HG03095 (cell line): ENCODE results near the gene TMEM132D.
"Not testable (repeated sequence)": the region's sequence is repeated elsewhere in the genome, so short reads cannot be mapped to it uniquely, and the experiment has no call there.

Experiments
- ATAC-seq: cut with Tn5 transposase; IDR thresholded peaks from one replicate; pipeline ENCODE4 v1.9.1; 2021; ENCODE audit warnings: moderate library complexity; ENCODE audit not compliant: unreplicated experiment

The TMEM132D gene

DNA sequence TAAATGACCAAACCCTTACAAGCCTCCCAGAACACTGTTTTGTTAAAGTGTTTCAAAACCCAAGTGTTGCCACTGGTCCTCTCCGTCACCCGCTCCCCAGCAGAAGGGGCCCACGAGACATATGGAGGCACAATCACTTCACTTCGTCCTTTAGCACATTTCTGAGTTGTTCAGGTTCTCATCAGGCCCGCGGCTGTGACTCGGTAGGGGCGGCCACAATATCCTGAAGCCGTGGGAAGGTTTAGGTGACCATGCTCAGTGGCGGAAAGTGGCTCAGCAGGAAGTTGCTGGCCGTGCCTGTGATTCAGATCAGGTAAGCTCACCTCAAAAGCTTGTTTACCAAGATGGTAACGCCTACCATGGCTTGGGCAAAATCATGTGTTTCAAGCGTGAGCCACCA lies 823.0 kb downstream of the TMEM132D start:
- no peak for ATAC-seq

- no peak for ATAC-seq
These were observed 823.4 kb downstream of the TMEM132D start for GRCh38 chr12:129080391-129080790.

DNA sequence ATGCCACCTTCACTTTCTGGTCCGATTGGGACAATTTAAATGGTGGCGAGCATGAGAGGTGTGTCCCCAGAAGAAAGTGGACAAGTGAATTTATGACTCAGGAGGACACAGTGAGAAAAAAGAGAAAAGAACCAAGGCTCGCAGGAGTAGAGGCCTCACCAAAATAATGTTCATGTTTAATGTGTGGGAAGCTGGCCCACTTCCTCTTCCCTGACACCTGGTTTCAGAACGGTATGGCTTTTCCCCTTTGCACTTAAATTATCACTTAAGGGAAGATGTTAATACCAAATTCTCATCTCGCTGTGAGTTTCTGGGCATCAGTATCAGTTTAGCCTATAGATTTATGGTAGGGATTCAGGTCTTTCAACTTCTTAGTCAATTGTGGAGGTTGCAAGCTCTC lies 824.1 kb downstream of the TMEM132D start:
- ATAC-seq = no peak

DNA sequence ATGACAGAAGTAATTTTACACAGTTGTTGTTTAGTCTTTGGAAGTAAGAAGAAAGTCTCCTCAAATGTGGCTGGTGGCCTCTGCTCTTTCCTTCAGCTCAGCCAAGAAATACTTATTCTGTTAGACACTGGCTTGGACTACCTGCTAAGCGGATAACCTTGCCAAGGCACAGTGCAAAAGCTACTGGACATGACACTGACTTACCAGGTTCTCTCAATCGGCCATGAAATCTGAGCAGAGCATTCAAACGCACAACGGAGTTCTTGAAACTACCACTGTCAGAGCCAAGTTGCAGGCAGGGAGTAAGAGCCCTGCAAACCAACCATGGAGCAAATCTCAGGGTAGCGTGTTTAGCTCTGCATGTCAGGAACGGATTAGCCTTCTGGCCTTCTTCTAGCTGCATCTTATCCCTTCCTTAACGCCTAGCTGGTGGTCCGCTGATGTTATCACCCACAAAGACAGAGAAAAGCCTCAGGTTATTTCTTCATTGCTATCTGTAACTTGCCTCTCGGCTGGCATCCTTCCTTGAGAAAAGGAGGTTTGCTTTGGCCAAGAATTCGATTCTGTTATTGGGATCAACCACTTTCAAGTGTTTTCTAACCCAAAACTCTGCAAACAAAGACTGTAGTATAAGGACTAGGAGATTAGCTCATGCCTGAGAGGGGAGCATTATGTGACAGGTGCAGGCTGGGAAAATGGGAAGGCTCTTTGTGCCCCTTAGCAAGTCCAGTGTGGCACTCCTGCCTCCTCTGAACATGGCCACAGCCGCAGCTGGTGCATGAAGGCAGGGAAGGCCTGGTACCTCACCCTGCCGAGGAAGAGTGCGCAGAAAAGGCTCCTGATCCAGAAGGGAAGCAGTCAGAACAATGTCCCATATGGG lies 827.1 kb downstream of the TMEM132D start:
- no peak for ATAC-seq

DNA sequence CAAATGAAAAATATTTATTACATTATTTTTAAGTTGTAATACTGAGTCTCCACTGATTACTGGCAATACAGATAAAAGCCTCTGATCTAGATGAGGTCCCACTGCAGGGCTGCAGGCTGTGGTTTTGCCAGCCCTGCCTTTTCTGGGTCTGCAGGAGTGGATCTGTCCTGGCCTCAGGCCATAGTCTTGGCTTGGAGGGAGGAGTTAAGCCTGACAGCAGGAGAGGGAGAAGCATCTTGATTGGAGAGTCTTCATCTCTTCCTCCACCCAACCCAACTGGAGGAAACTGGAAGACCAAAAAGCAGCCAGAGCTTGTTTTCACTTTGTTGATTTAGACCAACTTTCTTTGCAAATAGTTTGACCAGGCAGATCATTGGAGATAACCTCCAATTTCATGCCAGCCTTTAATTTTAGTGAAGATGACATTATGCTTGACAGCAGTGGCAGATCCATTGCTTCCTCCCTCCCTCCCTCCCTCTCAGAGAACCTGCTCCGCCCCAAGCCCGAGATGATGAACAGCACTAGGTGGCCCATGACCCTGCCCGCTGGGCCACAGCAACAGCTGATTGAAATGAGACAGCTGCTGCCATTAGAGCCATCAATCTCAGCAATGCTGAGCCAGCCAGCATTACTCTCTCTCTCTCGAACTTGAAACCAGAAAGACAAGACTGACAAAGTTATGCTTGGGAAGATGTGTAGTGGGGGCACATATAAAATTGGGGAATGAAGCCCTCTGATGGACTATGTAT lies 828.2 kb downstream of the TMEM132D start:
- no peak for ATAC-seq

DNA sequence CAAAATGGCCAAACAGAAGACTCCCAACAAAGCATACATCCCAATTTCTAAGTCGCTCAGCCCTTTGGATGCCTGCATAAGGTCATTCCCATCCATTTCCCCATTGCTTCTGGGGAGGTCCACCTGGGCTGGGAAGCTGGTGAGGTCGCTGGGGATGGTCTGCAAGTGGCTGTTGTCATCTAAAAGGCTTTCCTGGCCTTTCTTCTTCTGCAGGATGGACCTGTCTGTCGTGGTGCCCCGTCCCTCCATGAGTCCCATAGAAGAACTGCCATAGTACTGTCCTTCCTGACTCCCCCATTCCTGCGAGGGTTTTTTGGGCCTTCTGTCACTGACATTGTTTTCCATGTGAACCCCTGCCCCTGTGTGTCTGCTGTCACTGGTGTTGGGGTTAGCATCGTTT lies 829.4 kb downstream of the TMEM132D start:
- ATAC-seq = no peak

GRCh38 chr12:129073157-129073915 lies 830.5 kb downstream of the TMEM132D start:
- no peak for ATAC-seq

GRCh38 chr12:129071362-129071761 lies 832.5 kb downstream of the TMEM132D start:
- no peak for ATAC-seq

DNA sequence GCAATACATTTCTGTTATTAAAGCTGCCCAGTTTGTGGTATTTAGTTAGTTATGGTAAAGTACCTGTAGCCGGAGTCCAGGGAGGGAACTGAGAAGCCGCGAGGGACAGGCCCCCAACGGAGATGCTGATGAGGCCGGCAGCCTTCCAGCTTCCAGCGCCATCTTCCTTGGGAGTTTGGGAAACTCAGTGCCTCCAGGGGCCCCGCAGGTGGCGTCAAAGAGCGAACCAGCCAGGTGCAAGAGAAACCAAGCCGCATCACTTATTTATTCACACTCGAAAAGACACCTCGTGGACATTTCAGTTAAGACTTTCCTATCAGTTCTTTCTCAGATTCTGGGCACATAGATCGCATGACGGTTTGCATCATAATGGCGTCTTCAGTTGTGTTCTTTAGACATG lies 833.9 kb downstream of the TMEM132D start:
- ATAC-seq = no peak

- ATAC-seq = no peak
These were observed 835.1 kb downstream of the TMEM132D start for GRCh38 chr12:129068684-129069083.

- no peak for ATAC-seq
These were observed 836.3 kb downstream of the TMEM132D start for GRCh38 chr12:129067491-129067890.

GRCh38 chr12:129064209-129064855 lies 839.5 kb downstream of the TMEM132D start:
- no peak for ATAC-seq

- ATAC-seq = no peak
These were observed 840.2 kb downstream of the TMEM132D start for GRCh38 chr12:129063600-129063999.

GRCh38 chr12:129053232-129053631 lies 850.6 kb downstream of the TMEM132D start:
- ATAC-seq = no peak

DNA sequence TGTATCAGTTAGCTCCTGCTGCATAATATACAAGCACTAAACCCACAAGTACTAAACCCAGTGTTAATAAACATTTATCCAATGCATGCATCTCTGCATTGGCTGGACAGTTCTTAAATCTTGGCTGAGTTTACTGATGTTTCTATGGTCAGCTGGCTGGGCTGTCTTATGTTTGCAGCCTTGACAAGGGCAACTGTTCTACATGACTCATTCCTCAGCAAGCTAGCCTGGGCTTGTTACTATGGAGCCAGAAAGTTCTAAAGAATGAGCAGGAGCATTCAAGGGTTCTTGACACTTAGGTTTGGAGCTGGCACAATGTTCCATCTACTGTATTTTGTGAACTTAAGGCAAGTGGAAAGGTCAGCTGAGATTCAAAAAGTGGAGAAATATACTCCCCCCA lies 851.5 kb downstream of the TMEM132D start:
- ATAC-seq = no peak

DNA sequence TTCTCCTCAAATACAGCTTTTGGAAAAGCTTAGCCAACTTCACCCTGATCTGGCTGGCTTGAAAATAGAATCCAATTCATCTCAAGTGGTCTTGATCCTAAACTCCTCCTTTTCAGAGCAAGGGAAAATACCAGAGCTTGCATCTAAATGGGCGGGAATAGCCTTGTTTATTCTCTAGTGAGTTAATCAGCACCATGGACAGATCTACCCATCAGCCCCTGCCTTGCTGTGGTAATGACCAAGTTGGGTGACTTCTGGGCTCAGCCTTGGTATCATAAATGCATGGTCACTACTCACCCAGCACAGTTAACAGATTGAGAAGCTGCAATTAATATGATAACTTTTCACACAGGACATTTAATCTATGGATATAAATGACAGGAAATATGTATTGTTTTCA lies 853.9 kb downstream of the TMEM132D start:
- ATAC-seq = no peak

DNA sequence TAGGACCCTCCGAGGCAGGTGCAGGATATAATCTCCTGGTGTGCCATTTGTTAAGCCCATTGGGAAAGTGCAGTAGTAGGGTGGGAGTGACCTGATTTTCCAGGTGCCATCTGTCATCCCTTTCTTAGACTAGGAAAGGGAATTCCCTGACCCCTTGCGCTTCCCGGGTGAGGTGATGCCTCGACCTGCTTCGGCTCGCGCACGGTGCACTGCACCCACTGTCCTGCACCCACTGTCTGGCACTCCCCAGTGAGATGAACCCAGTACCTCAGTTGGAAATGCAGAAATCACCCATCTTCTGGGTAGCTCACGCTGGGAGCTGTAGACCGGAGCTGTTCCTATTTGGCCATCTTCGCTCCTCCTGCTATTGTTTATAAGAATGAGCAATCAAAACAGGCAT lies 860.5 kb downstream of the TMEM132D start:
- not testable (repeated sequence) for ATAC-seq

DNA sequence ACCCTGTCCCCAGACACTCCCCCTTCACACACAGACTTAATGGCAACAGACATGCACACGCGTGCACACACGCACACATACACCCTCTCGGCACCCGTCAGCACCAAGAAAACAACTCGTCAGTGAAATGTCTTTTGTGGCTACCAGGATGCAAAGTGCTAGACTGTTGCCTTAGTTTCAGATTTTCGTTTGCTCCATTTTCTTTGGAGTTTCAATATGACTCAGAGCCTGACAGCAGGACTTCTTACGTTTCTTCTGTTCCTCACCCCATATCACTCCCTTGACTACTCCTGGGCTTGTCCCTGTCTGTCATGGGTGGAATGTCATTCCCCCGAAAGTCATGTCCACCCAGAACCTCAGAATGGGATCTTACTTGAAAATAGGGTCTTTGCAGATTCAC lies 867.7 kb downstream of the TMEM132D start:
- no peak for ATAC-seq

DNA sequence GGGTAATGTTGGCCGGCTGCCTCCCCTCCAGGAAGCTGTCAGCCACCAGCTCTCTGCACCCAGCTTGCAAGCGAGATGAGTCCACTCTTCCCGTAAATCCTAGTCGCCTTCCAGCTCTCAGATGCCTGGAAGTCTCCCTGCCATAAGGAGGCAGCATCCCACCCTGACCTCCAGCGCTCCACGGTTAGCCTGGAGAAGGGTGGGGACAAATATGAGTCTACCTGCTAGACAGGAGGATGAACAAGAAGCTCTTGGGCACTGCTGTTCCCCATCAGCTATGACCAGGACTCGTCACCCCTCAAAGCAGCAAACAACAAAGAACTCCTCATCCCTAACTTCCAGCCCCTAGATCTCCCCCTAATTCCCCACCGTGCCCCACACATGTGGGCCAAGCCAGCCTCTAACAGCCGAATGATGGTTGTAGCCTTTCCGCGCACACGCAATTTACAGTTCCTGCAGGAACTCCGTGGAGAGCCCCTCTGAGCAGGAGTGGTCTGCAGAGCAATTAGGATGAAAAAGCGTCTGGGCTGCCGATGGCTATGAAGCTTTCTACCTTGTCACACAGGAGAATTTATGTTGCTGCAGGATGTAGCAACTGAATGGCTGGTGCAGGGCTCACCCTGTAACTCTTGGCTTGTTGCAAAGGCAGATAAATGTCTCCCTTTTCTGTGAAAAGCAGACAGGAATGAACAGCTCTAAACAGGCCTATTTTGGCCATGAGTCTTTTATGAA lies 869.1 kb downstream of the TMEM132D start:
- no peak for ATAC-seq

GRCh38 chr12:129028844-129029243 lies 875.0 kb downstream of the TMEM132D start:
- ATAC-seq = no peak
